Kidney glomerular epithelial cell (primary cell): ENCODE results near the gene STEAP1B.
"Not testable (repeated sequence)": the region's sequence is repeated elsewhere in the genome, so short reads cannot be mapped to it uniquely, and the experiment has no call there.

Source experiments
- DNase-seq: peaks from one replicate; lab custom pipeline; 2025; lab: John Stamatoyannopoulos, UW

The STEAP1B gene

GRCh38 chr7:22496912-22497311, 3.1 kb downstream of the STEAP1B start:
- DNase-seq = not testable (repeated sequence)

- DNase-seq = not testable (repeated sequence)
These were observed 3.6 kb downstream of the STEAP1B start for GRCh38 chr7:22496296-22496888.

GRCh38 chr7:22493160-22493925, 6.6 kb downstream of the STEAP1B start:
- DNase-seq = not testable (repeated sequence)

GRCh38 chr7:22488643-22489462, 11.1 kb downstream of the STEAP1B start:
- DNase-seq = peak; percentile 80

- no peak for DNase-seq
These were observed 11.9 kb downstream of the STEAP1B start for GRCh38 chr7:22487978-22488642.

GRCh38 chr7:22486597-22486996, 13.4 kb downstream of the STEAP1B start:
- DNase-seq = no peak

GRCh38 chr7:22485189-22485588, 14.8 kb downstream of the STEAP1B start:
- DNase-seq = no peak

- DNase-seq = no peak
These were observed 17.5 kb downstream of the STEAP1B start for GRCh38 chr7:22482503-22482902.

GRCh38 chr7:22481726-22482125, 18.3 kb downstream of the STEAP1B start:
- no peak for DNase-seq

- no peak for DNase-seq
These were observed 19.4 kb downstream of the STEAP1B start for GRCh38 chr7:22480523-22481075.

GRCh38 chr7:22477876-22478450, 22.0 kb downstream of the STEAP1B start:
- no peak for DNase-seq

GRCh38 chr7:22477262-22477661, 22.7 kb downstream of the STEAP1B start:
- DNase-seq = no peak

- DNase-seq = no peak
These were observed 23.2 kb downstream of the STEAP1B start for GRCh38 chr7:22476824-22477223.

- no peak for DNase-seq
These were observed 25.3 kb downstream of the STEAP1B start for GRCh38 chr7:22474645-22475044.

GRCh38 chr7:22470981-22471380, 29.0 kb downstream of the STEAP1B start:
- DNase-seq = no peak

GRCh38 chr7:22469371-22470143, 30.4 kb downstream of the STEAP1B start:
- DNase-seq = no peak

- DNase-seq = no peak
These were observed 31.4 kb downstream of the STEAP1B start for GRCh38 chr7:22468609-22469008.

- DNase-seq = no peak
These were observed 35.7 kb downstream of the STEAP1B start for GRCh38 chr7:22464299-22464698.

GRCh38 chr7:22460363-22460988, 39.5 kb downstream of the STEAP1B start:
- DNase-seq = no peak

- DNase-seq = no peak
These were observed 42.5 kb downstream of the STEAP1B start for GRCh38 chr7:22457471-22457870.
